Astrocyte (in vitro differentiated cells and primary cell): ENCODE data around the gene MRPL53.

Experiments
- CTCF ChIP-seq: IDR thresholded peaks from 2 replicates; pipeline ENCODE4 v1.5.1; 2011; ENCODE audit warnings: low read depth, mild to moderate bottlenecking, inconsistent platforms, low read length, moderate library complexity; ENCODE audit not compliant: insufficient read depth
- EZH2 ChIP-seq: IDR thresholded peaks from 2 replicates; pipeline ENCODE4 v1.6.1; 2012; ENCODE audit warnings: mild to moderate bottlenecking, low read length, inconsistent platforms; ENCODE audit not compliant: insufficient read depth

DNA sequence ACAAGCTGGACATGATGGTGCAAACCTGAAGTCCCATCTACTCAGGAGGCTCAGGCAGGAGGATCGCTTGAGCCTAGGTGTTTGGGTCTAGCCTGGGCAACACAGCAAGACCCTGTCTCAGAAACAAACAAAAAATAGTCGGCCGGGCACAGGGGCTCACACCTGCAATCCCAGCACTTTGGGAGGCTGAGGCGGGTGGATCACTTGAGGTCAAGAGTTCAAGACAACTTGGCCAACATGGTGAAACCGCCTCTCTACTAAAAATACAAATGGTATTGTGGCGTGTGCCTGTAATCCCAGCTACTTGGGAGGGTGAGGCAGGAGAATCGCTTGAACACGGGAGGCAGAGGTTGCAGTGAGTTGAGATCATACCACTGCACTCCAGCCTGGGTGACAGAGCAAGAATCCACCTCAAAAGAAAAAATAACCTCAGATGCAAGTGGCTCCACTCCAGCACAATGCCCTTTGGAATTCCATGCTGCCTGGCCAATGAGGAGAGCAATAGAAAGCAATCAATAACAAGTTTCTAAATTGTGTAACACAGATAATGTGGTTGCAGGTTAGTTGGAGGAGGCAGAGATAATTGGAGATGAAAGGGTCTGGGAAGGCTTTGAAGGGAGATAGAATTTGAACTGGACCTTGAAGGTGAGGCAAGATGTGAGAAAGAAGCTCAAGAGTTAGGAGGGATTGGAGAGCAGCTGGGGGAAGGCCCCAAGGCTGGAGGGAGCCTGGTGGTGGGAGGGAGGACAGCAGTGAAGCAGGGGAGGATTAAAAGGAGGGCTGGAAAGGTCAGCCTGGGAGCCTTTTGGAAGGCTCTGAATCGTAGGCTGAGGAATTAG, 16.4 kb upstream of the MRPL53 start:
- no peak for TF ChIP-seq CTCF
- TF ChIP-seq EZH2 = no peak
